NCI-H2107 treated with DMSO at 0.1 percent for 48 hours (cell line): ENCODE data around the gene NCAM2.
A peak's percentile ranks its signal among the peaks of the same experiment; 100 is the strongest.

Experiments used
- DNase-seq: peaks from one replicate; lab custom pipeline; 2025; ENCODE audit not compliant: unreplicated experiment; lab: John Stamatoyannopoulos, UW

Gene NCAM2

DNA sequence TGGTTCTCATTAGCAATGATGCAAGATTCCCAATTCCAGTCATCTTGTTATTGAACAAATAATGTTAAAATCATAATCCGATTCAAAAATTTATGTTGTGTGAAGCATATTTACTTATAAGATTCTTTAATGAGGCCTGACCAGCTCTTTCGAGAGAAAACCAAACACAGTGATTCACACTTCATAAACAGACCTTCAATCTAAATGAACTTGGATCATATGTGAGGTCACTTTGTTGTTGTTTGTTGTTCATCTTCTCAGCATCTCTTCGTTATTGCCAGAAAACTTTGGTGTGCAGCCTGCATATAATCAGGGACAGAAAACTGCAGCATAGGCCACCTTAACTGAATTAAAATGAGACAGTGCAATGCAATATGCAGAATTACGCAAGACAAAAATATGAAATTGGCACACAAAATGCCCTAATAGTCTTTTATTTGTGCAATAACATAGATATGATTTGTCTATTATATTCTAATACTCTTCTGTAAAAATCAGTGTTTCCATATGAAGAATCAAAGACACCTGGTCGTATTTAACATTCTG lies 30.1 kb downstream of the NCAM2 start:
- DNase-seq: no peak

DNA sequence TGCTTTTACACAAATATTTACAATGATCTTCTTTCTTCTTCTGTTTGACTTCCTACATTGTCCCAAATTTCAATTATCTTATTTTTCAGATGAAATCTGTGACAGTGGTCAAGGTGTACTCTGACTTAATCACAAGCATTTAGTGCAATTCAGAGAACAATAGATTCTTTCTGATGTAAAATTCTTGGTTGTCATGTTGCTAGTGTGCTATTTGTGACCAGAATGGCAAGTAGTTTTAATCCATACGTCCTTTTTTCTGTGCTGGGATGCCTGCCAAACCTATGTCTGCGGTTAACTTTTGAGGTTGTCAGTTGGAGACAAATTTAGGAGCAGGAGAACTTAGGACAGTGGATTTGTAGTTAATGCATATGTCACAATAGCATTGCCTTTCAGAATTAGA lies 31.0 kb downstream of the NCAM2 start:
- peak; percentile 39 for DNase-seq

DNA sequence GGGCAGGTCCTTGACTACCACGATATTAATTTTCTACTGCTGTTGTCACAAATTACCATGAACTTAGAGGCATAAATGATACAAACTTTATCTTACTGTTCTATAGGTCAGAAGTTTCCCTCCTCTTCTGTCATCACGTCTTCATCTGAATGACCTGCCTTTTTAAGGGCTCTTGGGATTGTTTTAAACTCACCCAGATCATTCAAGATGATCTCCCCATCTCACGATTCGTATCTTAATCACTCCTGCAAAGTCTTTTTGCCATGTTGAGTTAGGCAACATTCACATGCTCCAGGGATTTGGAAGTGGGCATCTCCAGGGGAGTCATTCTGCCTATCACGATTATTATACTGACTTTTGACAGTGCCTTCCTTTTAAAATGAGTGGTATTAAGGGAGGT lies 32.1 kb downstream of the NCAM2 start:
- DNase-seq: no peak

DNA sequence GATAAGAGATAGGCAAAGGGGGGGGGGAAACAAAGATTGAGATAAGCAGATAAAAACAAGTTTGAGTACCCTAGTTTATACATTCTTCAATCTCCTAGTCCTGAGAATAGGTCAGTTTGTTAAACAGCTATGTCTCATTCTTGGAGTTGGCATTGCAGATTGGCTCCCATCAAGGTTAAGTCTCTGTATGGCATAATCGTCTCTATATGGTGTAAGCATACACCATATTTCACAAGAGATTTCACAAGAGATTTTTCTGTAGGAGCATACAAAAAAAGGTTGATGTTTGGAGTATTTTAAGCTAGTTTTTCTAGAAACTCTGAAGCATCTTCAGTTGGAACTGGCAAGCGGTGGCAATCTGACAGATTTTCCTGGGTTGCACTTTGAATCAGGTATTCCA lies 35.8 kb downstream of the NCAM2 start:
- no peak for DNase-seq

DNA sequence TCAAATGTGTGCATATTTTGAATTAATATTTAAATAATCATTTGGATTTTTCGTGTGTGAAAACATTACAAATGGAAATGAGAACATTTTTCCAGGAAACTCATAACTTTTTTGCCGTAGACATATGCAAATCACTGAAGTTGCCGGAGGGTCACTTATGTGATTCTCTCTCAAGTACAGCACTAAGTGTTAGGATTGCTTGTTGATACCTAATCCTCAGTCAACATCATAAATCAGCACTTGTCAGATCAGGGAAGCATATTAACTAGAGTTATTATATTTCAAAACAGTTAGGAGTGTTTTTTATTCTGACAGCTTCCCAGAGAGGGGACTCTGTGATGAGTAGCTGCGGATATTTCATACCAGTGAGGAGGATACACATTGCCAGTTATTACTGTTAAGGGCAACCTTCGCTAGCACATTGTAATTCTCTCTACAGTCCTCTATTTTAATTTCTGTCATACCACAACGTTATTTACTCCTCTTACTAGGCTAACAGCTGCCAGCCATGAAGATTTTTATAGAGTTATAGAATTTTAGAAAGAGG lies 41.5 kb downstream of the NCAM2 start:
- DNase-seq: no peak

DNA sequence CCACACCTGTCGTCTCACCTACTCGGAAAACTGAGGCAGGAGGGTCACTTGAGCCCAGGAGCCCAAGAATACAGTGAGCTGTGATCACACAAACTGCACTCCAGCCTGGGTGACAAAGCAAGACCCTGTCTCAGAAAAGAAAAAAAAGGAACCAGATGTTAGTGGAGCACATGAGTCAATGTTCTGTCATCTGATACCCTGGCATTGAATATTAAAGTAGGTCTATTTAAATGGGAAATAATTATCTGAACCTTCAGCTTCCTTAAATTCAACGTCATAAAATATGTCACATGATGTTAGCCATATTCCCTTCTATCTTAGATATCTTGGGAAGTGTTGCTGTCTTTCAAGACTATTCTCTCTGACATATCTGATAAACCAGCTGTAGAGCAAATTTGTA lies 47.3 kb downstream of the NCAM2 start:
- no peak for DNase-seq

DNA sequence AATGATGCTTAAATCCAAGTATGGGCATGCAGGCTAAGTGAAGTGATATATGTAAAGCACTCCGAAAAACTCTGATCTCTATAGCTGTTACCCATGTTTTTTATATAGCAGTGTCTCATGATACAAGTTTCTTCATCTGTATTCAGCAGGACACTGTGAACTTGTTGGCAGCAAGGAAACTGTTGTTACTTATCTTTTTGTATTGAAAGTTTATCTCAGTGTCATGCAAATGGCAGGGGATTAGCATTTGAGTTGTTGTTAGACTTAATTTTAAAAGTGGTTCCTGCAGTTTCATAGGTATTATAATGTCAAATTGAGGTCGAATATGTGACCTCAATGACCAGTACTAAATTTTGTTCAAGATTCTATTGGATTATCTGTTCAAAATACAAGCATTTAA lies 47.9 kb downstream of the NCAM2 start:
- no peak for DNase-seq

DNA sequence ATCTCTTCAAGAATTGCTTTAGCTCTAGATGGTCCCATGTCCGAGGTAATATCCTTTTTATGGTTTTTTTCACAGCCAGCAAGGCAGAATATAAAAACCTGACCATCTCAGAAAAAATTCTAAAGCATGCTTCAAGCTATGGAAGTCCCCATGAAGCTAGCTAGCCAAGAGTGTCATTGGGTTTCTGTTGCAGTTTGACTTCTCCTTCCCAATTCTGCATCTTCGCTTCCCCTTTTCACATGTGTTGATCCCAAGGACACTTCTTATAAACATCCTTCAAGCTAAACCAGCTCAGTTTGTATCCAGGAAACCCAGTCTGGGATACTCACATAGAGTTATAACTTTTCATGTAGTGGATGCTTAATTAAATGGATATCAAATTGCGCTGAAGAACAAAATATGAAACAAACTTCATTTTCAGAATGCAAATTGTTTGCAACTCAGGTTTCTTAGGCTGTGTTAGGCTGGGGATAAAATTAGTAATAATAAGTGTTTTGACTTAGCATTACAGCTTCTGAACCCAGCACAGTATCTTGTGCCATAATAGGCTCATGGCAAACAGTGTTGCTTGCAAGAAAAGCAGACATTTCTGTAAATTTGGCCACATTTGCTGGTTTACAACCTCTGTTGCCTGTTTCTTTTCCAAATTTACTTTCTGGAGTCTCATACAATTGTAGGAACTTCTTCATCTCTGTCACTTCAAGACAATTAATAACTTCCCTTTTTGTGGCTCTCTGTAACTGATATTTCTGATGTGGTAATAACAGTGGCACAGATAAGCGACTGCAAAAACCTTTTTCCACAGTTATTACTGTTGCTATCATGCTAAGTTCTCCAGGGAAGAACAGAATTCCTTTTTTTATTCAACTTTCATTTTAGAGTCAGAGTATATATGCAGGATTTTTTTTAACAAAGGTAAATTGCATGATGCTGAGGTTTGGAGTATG lies 53.2 kb downstream of the NCAM2 start:
- DNase-seq: no peak

DNA sequence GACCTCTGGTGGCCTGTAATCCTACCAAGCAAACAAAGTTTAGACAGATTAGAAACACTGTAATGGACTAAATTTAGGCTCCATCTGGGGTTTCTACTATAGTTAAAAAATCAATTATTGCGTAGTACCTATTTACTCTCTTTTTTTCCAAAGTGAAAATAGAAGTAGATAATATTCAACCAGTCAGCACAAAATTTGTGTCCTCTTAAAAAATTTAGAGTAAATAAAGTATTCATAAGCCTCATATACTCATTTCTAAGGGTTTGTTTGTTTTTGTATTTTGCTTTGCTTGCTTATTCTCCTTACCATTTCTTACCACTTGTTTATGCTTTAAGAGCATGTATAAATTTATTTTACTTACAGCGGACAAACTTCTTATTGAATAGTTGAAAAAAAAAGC lies 54.5 kb downstream of the NCAM2 start:
- no peak for DNase-seq

DNA sequence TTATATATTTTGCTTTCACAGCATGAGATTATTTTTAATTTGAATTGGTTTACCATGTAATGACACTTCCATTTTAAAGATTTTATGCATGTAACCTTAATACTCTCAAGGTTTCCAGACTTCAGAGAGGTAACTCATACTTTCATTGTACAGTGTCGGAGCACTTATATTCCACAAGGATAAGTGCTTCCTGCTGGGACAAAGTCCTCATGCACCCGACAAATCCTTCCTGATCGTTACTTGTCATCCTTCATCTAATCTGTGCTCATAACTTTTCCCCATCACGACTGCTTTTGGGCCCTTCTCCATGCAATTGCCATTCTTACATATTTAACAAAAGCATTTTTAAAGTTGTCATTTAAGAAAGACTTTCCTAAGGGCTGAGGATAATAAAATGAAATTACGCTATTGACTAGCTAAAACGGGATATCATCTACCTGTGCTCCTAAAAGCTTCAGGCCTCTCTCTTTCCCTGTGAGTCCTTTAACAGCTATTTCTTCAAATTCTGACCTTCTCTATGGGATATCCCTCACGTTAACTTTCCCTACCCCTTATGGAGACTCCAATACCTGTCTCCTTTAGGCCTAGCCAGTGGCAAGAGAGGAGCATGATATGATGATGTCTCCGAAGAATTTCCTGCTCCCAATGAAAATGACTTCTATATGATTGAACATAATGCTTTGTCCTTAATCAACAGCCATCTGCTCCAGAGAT lies 59.3 kb downstream of the NCAM2 start:
- DNase-seq: peak; percentile 22

DNA sequence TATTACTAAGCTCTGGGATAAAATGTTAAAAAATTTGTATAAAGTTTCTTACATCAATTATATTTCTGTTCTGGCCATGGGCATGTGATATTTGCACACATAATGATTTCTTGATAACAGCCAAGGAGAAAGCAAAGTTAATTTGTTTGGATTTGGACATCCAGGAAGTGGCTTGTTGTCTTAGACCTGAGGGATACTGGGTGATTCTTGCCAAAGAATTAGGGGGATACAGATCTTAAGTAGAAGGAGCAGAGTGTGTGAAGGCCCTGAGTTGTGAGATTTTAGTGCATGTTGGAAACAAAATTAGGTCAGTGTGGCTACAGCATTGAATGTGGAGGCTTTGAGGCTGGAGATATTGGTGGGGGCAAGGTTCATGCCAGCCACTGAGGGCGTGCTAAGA lies 65.6 kb downstream of the NCAM2 start:
- DNase-seq: no peak

DNA sequence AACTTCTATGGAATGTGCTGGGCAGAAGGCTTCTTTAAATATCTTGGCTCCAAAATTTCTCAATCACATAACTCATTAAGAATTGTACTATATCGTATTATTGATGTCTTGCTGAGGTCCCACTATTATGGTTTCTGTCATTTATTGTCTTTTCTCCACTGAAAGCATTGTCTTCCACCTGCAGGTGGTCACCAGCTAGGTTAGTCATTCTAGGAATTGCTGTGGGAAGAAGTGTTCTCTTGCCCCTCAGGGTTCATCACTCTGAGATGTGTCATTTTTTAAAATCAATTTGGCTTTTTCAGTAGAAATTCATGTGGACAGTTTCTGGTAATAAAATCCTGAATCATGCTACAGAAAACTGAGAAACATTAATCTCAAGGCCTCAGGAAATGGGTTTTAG lies 66.1 kb downstream of the NCAM2 start:
- DNase-seq: no peak

DNA sequence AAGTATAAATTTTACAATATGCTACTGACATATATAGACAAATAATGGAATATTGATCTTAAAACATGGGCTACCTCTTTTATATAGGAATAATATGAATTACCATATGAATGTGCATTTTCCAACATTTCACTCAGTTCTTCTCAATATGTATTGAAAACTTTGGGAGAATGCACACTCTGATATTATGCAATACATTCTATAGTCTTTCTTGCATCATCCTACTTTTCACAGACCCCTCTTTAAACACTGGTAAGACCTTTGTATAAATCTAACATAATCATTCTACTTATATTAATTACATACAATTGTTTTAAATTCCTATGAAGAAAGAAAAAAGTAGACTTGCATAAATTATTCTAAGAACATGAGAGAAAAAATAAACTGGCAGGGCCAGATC lies 69.2 kb downstream of the NCAM2 start:
- no peak for DNase-seq

DNA sequence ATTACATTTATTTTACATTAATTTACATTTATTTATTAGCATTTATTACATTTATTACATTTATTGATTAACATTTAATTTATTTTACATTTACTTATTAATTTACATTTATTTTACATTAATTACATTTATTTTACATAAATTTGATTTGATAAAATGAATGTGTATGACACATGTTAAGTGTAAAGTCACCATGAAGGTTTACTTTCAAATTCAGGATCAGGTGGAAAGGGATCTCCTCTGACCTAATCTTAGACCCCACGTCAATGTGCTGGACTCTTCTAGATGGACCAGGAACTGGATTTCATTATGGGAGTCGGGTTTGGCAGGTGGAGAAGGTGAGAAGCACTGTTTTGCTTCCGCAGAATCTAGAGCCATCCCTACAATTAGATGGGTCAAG lies 76.1 kb downstream of the NCAM2 start:
- no peak for DNase-seq

DNA sequence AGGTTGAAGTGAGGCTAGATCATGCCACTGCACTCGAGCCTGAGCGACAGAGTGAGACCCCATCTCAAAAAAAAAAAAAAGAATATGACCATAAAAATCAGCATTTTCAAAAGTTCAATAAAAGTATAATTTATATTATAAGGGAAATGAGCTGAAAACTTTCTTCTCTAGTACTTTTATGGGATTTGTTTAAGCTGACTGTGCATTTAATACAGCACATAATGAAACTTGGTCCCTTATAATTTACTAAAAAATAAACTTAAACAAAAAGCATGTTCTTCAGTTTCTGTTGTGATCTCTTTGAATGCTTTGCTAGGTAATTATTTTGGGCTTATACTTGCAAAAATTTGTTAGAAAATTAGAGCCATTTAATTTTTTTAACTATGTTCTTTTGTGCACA lies 77.8 kb downstream of the NCAM2 start:
- DNase-seq: no peak

DNA sequence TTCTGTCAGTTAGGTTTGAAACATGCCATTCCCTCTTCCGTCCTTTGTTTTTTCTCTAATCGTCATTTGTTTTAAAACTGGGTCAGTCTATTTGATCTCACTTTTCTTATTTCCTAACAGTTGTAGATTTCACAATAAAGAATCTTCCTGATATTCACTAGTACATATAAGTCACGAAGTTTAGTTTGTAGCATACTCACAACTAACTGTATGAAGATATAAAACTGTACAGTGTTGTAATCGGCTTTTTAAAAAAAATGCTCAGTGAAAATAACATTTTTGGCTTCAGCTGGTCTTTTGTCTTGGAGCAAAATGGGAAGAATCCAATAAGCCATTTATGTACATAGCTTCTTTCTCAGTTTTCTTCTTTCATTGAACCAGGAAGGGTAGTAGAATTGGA lies 78.3 kb downstream of the NCAM2 start:
- no peak for DNase-seq

DNA sequence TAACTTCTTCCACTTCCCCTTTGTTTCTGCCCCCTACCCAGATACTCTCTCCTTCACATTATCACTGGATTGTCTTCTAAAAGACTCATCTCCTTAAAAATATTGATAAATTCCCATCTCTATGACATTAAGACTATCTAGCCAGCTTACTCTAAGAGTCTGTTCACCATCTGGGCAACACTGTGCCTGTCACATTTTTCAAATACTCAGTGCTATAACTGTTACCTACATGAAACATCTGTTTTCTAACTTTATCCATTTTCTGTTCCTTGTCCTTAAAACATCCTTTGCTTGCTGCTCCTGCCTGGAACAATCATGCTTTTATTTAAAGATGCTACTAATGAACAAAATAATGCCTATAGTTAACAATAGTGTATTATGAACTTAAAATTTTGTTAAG lies 81.4 kb downstream of the NCAM2 start:
- DNase-seq: no peak

DNA sequence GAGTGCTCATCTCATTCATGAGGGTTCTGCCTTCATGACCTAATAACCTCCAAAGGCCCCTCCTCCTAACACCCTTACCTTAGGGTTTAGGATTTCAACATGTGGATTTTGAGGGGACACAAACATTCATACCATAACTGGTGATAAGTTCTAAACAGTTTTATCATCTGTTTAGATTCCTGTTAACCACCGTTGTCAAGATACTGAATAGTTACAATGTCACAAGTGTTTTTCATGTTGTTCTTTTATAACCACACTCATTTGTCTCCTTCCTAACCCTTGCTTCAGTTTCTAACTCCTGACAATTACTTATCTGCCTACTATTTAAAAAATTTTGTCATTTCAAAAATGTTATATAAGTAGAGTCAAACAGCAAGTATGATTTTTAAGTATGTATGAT lies 86.0 kb downstream of the NCAM2 start:
- no peak for DNase-seq

DNA sequence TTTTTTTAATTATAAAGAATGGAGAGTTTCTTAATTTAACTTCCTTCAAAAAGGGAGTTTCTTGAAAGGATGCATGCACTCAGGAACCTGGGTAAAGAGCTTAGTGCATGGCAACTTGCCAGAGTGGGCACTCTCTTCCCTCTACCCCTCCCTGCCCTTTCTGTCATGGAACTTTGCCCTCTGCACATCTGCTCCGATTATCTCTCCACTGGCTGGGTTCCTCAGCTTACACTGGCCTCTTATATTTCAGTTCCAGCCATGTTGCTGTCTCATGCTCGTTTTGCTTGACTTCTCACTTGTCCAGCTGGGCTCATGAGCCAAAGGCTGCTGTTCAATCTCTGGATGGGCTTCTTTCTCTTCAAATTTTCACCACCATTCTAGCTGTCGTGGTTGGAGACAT lies 87.0 kb downstream of the NCAM2 start:
- DNase-seq: no peak

DNA sequence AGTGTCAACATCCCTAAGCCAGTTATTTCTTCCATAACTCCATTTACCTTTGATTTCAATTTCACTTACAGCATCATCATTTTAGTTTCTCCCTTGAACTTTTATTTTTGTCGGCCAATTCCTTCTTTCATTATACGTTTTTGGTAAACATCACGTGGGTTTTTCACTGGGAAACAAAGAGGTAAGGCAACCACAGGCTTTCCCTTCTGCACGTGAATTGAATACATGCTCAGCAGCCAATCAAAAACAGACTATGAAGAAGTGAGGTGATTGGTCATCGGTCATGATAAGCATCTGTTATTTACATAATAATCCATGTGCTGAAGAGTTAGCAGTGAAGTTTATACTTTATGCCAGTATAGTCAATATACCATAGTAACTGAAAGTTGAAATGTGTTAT lies 98.7 kb downstream of the NCAM2 start:
- no peak for DNase-seq

DNA sequence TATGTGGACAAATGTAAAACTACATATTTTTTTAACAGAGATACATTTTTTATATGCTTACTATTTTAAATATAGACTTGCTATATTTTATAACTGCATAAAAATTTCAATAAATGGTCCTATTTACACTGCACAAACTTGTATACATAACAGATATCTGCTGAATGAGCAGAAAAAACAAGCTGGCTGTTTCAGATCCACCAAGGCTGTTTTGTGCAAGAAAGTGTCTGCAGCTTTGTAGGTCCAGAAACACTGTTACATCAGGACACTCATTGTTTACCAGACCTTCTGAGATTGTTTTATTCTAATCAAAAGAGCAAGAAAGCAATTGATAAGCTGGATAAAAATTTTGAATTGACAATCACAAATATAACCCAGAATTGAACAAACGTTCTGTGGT lies 99.3 kb downstream of the NCAM2 start:
- DNase-seq: no peak

DNA sequence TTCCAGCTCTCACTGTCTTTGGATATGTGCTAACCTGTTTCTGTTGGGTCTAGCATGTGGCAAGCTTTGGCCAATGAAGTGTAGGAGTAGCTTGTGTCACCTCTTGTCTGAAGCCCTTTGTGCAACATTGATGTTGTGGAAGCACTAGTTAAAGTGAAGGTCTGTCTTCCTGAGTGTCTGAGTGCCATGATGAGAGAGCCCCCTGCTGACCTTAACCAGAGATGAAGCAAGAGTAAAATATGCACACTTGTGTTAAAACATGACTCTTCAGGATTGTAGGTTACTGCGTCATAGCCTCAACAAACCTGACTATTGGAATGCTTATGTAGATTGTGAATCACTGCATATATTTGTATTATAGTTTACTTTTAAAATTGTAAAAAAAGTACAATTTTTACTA lies 103.7 kb downstream of the NCAM2 start:
- DNase-seq: peak; percentile 3
